ENCODE data around the gene TARS2. TPM values are rescaled to one million over a fixed set of nuclear protein-coding genes. Genes with fewer than 3 reads are reported as not detected.

Gene TARS2
- total RNA-seq, 2 donors from 2014 or later, result 19.1 to 30.4 TPM

DNA sequence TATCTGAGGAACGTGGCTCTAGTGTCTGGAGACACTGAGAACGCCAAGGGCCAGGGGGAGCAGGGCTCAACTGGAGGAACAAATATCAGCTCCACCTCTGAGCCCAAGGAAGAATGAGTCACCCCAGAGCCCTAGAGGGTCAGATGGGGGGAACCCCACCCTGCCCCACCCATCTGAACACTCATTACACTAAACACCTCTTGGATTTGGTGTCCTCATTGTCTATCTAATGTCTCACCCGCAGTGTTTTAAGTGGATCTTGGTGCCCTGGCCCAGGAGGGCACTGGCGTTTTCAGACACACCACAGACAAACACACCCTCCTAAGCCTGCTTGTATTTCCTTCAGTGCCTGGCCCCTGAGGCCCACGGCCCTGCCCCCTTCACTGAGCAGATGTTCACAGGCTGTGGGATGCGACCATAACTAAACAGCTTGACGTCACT is 26.2 kb downstream of the TARS2 start:
- TF ChIP-seq, protein P1, sequence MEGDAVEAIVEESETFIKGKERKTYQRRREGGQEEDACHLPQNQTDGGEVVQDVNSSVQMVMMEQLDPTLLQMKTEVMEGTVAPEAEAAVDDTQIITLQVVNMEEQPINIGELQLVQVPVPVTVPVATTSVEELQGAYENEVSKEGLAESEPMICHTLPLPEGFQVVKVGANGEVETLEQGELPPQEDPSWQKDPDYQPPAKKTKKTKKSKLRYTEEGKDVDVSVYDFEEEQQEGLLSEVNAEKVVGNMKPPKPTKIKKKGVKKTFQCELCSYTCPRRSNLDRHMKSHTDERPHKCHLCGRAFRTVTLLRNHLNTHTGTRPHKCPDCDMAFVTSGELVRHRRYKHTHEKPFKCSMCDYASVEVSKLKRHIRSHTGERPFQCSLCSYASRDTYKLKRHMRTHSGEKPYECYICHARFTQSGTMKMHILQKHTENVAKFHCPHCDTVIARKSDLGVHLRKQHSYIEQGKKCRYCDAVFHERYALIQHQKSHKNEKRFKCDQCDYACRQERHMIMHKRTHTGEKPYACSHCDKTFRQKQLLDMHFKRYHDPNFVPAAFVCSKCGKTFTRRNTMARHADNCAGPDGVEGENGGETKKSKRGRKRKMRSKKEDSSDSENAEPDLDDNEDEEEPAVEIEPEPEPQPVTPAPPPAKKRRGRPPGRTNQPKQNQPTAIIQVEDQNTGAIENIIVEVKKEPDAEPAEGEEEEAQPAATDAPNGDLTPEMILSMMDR (IDR thresholded peaks at IDR 0.05), result no peak
- intact Hi-C loops (cut with DNase I), result no loop called here
- Histone ChIP-seq H3K9me3 (no peaks in the 10 kb centered on the region), H3K36me3 (no peaks in the 10 kb centered on the region), H3K27me3 (no peaks in the 10 kb centered on the region), H3K27ac (no peak overlapping the region), H3K4me1 (peaks cover 18% of the 10 kb centered on the region), H3K4me3 (no peak overlapping the region), H3K9ac (ENCODE audit: low read depth in 2 of 2, low read length in 2 of 2) (no peak overlapping the region)
- no peak for DNase-seq

DNA sequence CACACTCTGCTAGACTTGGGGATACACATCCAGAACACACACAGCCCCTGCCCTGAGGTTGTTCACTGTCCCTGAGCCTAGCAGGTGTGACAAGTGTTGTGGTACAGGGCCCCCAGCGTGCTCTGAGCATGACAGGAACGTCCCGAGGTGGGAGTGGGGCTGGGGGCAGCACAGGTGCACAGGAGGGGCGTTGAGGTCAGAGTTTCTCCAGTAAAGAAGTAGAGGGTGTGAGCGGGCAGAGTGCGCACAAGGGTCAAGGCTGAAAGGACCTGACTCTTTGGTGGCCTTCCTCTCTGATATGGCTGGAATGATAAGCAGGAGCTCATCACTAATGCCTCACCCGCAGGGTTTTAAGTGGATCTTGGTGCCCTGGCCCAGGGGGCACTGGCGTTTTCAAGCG is 27.0 kb downstream of the TARS2 start:
- DNase-seq, result no peak
- no peak overlapping the region for H3K27ac ChIP-seq
- peak overlapping the region; percentile 49 for H3K4me3 ChIP-seq
- no peaks in the 10 kb centered on the region for H3K27me3 ChIP-seq
- no peaks in the 10 kb centered on the region for H3K9me3 ChIP-seq
- no peak overlapping the region for H3K9ac ChIP-seq (ENCODE audit: low read depth in 2 of 2, low read length in 2 of 2)
- TF ChIP-seq, protein P1 (IDR thresholded peaks at IDR 0.05), result no peak
- intact Hi-C loops (cut with DNase I), result no loop called here
- peaks cover 18% of the 10 kb centered on the region for H3K4me1 ChIP-seq
- no peaks in the 10 kb centered on the region for H3K36me3 ChIP-seq

DNA sequence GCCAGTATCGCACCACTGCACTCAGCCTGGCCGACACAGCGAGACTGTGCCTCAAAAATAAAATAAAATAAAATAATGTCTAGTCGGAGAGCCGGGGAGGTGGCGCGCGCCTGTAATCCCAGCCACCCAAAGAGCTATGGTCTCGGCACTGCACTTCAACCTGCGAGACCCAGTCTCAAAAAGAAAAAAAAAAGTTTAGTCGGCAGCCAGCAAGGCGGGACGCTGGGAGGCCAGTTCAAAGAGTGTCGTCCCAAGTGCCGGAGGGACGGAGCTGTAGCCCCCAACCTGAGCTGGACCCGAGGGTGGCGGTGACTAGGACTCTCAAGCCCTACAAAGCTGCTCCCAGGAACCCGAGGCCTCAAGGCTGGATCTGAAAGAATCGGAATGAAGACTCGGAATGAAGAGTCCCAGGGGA is 27.7 kb downstream of the TARS2 start:
- H3K4me3 ChIP-seq, result peak overlapping the region; percentile 49
- TF ChIP-seq, protein P1 (IDR thresholded peaks at IDR 0.05), result no peak
- no peak for DNase-seq
- peak overlapping the region; percentile 75 for H3K27ac ChIP-seq
- intact Hi-C loops (cut with DNase I), result no loop called here
- H3K27me3 ChIP-seq, result no peaks in the 10 kb centered on the region
- peak overlapping the region; percentile 86 for H3K9ac ChIP-seq (ENCODE audit: low read depth in 2 of 2, low read length in 2 of 2)
- H3K36me3 ChIP-seq, result no peaks in the 10 kb centered on the region
- peaks cover 18% of the 10 kb centered on the region for H3K4me1 ChIP-seq
- no peaks in the 10 kb centered on the region for H3K9me3 ChIP-seq

DNA sequence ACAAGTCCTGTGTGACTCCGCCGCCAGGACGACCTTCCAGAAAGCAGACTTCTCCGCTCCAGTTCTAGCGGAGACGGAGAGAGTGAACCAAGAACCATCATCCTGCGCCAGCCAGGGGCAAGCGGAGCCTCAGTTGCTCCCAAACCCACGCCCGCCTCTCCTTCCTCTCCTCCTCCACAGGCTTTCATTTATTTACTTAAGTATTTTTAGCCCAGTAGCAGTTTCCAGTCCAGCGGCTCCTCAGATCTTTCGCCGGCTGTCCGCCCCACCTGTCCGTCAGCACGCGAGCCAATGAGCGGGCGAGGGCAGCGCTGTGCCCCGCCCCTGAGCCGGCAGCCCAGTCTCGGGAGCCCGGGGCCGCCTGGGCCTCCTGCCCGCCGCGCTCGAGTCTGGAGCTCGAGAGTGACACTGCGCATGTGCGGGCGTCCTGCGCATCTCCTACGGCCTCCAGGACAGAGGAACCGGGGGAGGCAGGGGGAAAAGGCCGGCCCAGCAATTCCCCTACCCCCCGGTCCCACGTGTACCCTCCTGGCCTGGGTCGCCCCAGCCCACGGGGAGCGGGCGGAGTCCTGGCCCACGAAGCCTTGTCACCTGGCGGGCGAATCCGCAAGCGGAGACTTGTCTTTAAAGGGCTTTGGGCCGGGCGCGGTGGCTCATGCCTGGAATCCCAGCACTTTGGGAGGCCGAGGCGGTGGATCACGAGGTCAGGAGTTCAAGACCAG is 28.3 kb downstream of the TARS2 start, which contains the start of gene FALEC:
Gene FALEC, plus strand, starts transcription at position 425 of the 722 bp plus-strand sequence.
- Histone ChIP-seq H3K36me3 (no peaks in the 10 kb centered on the region), H3K4me3 (peak within 1 kb of the TSS; percentile 49), H3K27ac (peak within 1 kb of the TSS; percentile 75), H3K9ac (ENCODE audit: low read depth in 2 of 2, low read length in 2 of 2) (peak within 1 kb of the TSS; percentile 86), H3K9me3 (no peaks in the 10 kb centered on the region), H3K27me3 (no peaks in the 10 kb centered on the region), H3K4me1 (peaks cover 18% of the 10 kb centered on the region)
- TF ChIP-seq, protein P1 (IDR thresholded peaks at IDR 0.05), result no peak
- intact Hi-C loops (cut with DNase I), result no loop called here
- peak; percentile 97 for DNase-seq

DNA sequence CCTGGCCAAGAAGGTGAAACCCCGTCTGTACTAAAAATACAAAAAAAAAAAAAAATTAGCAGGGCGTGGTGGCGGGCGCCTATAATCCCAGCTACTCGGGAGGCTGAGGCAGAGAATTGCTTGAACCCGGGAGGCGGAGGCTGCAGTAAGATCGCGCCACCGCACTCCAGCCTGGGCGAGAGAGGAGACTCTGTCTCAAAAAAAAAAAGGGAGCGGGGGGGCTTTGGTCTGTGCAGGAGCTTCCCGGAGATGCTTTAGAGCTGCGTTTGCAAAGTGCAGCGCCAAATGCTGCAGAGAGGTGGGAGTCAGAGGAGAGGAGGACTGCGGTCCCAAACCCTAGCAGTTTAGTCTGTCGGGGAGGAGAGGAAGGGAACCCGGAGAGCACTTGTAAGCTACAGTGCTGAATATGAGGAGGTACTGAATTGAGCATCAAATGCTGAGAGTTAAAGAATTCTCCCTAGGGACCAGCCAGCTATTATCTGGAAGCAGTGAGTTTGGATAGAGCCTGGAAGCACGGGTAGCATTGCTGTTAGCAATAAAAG is 28.9 kb downstream of the TARS2 start:
- DNase-seq, result no peak
- Histone ChIP-seq H3K27ac (peak overlapping the region; percentile 75), H3K9ac (ENCODE audit: low read depth in 2 of 2, low read length in 2 of 2) (peak overlapping the region; percentile 86), H3K27me3 (no peaks in the 10 kb centered on the region), H3K9me3 (no peaks in the 10 kb centered on the region), H3K4me3 (peak overlapping the region; percentile 49), H3K36me3 (no peaks in the 10 kb centered on the region), H3K4me1 (peaks cover 18% of the 10 kb centered on the region)
- intact Hi-C loops (cut with DNase I), result no loop called here
- TF ChIP-seq, protein P1 (IDR thresholded peaks at IDR 0.05), result no peak

All from colonic mucosa (tissue), 4 donors.